H9 (cell line): ENCODE measurements around the gene SPRYD4. TPM values are rescaled to one million over a fixed set of nuclear protein-coding genes. Genes with fewer than 3 reads are reported as not detected.

Experiments used
- DNase-seq: peaks from one replicate; pipeline ENCODE4 v3.0.0-alpha.2; 2017
- H2AFZ ChIP-seq: one replicate; pipeline ENCODE4 v1.6.1; 2013; ENCODE audit warnings: mild to moderate bottlenecking, low read length, control low read depth, moderate library complexity
- H2AK5ac ChIP-seq: 2 replicates; pipeline ENCODE4 v1.6.1; 2013; ENCODE audit warnings: low read length, control low read depth, mixed read lengths; ENCODE audit not compliant: insufficient read length
- H2BK120ac ChIP-seq: one replicate; pipeline ENCODE4 v1.6.1; 2013; ENCODE audit warnings: low read depth, mild to moderate bottlenecking, low read length, control low read depth, inconsistent platforms; ENCODE audit not compliant: poor library complexity, severe bottlenecking
- H2BK12ac ChIP-seq: 2 replicates; pipeline ENCODE4 v1.6.1; 2013; ENCODE audit warnings: low read length, control low read depth, mixed read lengths, low read depth; ENCODE audit not compliant: insufficient read length
- H2BK15ac ChIP-seq: 2 replicates; pipeline ENCODE4 v1.6.1; 2013; ENCODE audit warnings: low read depth, low read length, control low read depth
- H2BK20ac ChIP-seq: one replicate; pipeline ENCODE4 v1.6.1; 2013; ENCODE audit warnings: low read depth, mild to moderate bottlenecking, low read length, control low read depth, inconsistent platforms; ENCODE audit not compliant: poor library complexity, severe bottlenecking
- H2BK5ac ChIP-seq: 2 replicates; pipeline ENCODE4 v1.6.1; 2013; ENCODE audit warnings: low read length, control low read depth, mixed read lengths; ENCODE audit not compliant: insufficient read length
- H3K14ac ChIP-seq: 2 replicates; pipeline ENCODE4 v1.6.1; 2013; ENCODE audit warnings: low read length, control low read depth; ENCODE audit not compliant: insufficient read depth
- H3K18ac ChIP-seq: 2 replicates; pipeline ENCODE4 v1.6.1; 2013; ENCODE audit warnings: low read depth, mild to moderate bottlenecking, mixed read lengths, low read length, control low read depth; ENCODE audit not compliant: insufficient read length
- H3K23ac ChIP-seq: 2 replicates; pipeline ENCODE4 v1.6.1; 2013; ENCODE audit warnings: low read length, control low read depth, mixed read lengths, low read depth; ENCODE audit not compliant: insufficient read length
- H3K23me2 ChIP-seq: 2 replicates; pipeline ENCODE4 v1.6.1; 2013; ENCODE audit warnings: low read depth, mild to moderate bottlenecking, mixed read lengths, low read length, control low read depth; ENCODE audit not compliant: insufficient read length, poor library complexity, severe bottlenecking
- H3K27ac ChIP-seq: 2 replicates; pipeline ENCODE4 v1.5.1; 2013; ENCODE audit warnings: low read length, control low read depth, mixed read lengths, low read depth; ENCODE audit not compliant: insufficient read length
- H3K27me3 ChIP-seq: 2 replicates; pipeline ENCODE4 v1.6.1; 2013; ENCODE audit warnings: low read length, control low read depth, inconsistent platforms; ENCODE audit not compliant: insufficient read depth
- H3K4ac ChIP-seq: 2 replicates; pipeline ENCODE4 v1.6.1; 2013; ENCODE audit warnings: low read depth, mild to moderate bottlenecking, control low read depth, inconsistent platforms, low read length, moderate library complexity
- H3K4me1 ChIP-seq: 2 replicates; pipeline ENCODE4 v1.6.1; 2013; ENCODE audit warnings: low read length, control low read depth, inconsistent platforms; ENCODE audit not compliant: insufficient read depth
- H3K4me2 ChIP-seq: 2 replicates; pipeline ENCODE4 v1.6.1; 2013; ENCODE audit warnings: low read length, control low read depth, mixed read lengths; ENCODE audit not compliant: insufficient read length, insufficient read depth
- H3K56ac ChIP-seq: 2 replicates; pipeline ENCODE4 v1.6.1; 2013; ENCODE audit warnings: low read depth, mild to moderate bottlenecking, mixed read lengths, low read length, control low read depth; ENCODE audit not compliant: insufficient read length
- H3K79me1 ChIP-seq: 2 replicates; pipeline ENCODE4 v1.6.1; 2013; ENCODE audit warnings: low read depth, mild to moderate bottlenecking, moderate library complexity, low read length, control low read depth, inconsistent platforms; ENCODE audit not compliant: insufficient read depth, poor library complexity, severe bottlenecking
- H3K79me2 ChIP-seq: 2 replicates; pipeline ENCODE4 v1.6.1; 2013; ENCODE audit warnings: low read length, control low read depth, inconsistent platforms; ENCODE audit not compliant: insufficient read depth
- H3K9ac ChIP-seq: 2 replicates; pipeline ENCODE4 v1.6.1; 2013; ENCODE audit warnings: low read length, control low read depth, mixed read lengths; ENCODE audit not compliant: insufficient read length; ENCODE audit errors: extremely low read depth
- H3K9me3 ChIP-seq: one replicate; pipeline ENCODE4 v1.6.1; 2013; ENCODE audit warnings: low read depth, low read length, inconsistent platforms; ENCODE audit not compliant: control insufficient read depth
- H3T11ph ChIP-seq: one replicate; pipeline ENCODE4 v1.6.1; 2013; ENCODE audit warnings: mild to moderate bottlenecking, low read length, control low read depth, inconsistent platforms
- H4K20me1 ChIP-seq: one replicate; pipeline ENCODE4 v1.6.1; 2013; ENCODE audit not compliant: control insufficient read depth, insufficient read length, insufficient read depth
- H4K5ac ChIP-seq: 2 replicates; pipeline ENCODE4 v1.6.1; 2013; ENCODE audit warnings: low read depth, mild to moderate bottlenecking, mixed read lengths, low read length, control low read depth; ENCODE audit not compliant: insufficient read length
- H4K8ac ChIP-seq: replicated peaks from 2 replicates; pipeline ENCODE4 v1.6.1; 2013; ENCODE audit warnings: low read length, control low read depth, mixed read lengths, low read depth; ENCODE audit not compliant: insufficient read length
- H4K91ac ChIP-seq: 2 replicates; pipeline ENCODE4 v1.6.1; 2013; ENCODE audit warnings: low read depth, mild to moderate bottlenecking, moderate library complexity, mixed read lengths, low read length, control low read depth; ENCODE audit not compliant: insufficient read length
- H3K27ac Mint-ChIP-seq, 3 experiments: 2 replicates in 2 of 3; 3 replicates in 1 of 3; pipeline ENCODE4 v1.8.0; 2020 to 2021; ENCODE audit warnings: mixed read lengths in 3 of 3, mild to moderate bottlenecking in 1 of 3, moderate library complexity in 1 of 3
- H3K27me3 Mint-ChIP-seq: 2 replicates; pipeline ENCODE4 v1.8.0; 2021; ENCODE audit warnings: low read depth, mild to moderate bottlenecking, moderate library complexity, mixed read lengths
- H3K36me3 Mint-ChIP-seq, 3 experiments: 2 replicates in 2 of 3; 3 replicates in 1 of 3; pipeline ENCODE4 v1.8.0; 2020 to 2021; ENCODE audit warnings: low read depth in 3 of 3, mixed read lengths in 3 of 3; ENCODE audit not compliant: insufficient read depth in 1 of 3
- H3K4me1 Mint-ChIP-seq, 2 experiments: 2 replicates each; pipeline ENCODE4 v1.8.0; 2020; ENCODE audit warnings: mixed read lengths in 2 of 2
- H3K4me3 Mint-ChIP-seq, 2 experiments: 2 replicates in 1 of 2; 3 replicates in 1 of 2; pipeline ENCODE4 v1.8.0; 2020 to 2021; ENCODE audit warnings: mild to moderate bottlenecking in 2 of 2, mixed read lengths in 2 of 2, moderate library complexity in 1 of 2
- H3K9me3 Mint-ChIP-seq, 2 experiments: 2 replicates in 1 of 2; 3 replicates in 1 of 2; pipeline ENCODE4 v1.8.0; 2020; ENCODE audit warnings: mild to moderate bottlenecking in 2 of 2, mixed read lengths in 2 of 2, moderate library complexity in 1 of 2
- CTCF ChIP-seq: fragments of 200-600 bp; sonication (generic); conservative IDR thresholded peaks from 3 replicates; pipeline ENCODE4 v1.8.0; 2021; ENCODE audit warnings: antibody characterized with exemption, mild to moderate bottlenecking
- WGBS: extraction: QIAGEN DNeasy Blood & Tissue Kit; methylation state at CpG from one replicate; pipeline ENCODE4 v1.1.7; 2013; ENCODE audit warnings: missing lambda C conversion rate, low lambda C conversion rate, mixed read lengths; ENCODE audit not compliant: insufficient read length; ENCODE audit errors: extremely low coverage; 5-methylcytosine and 5-hydroxymethylcytosine counted together
- total RNA-seq: library from RNA; stranded (reverse); gene quantifications from 2 replicates; pipeline ENCODE4 v1.2.1, GENCODE V29; 2021

The SPRYD4 gene
- total RNA-seq, 1 experiment from 2014 or later, result 4.9 TPM

DNA sequence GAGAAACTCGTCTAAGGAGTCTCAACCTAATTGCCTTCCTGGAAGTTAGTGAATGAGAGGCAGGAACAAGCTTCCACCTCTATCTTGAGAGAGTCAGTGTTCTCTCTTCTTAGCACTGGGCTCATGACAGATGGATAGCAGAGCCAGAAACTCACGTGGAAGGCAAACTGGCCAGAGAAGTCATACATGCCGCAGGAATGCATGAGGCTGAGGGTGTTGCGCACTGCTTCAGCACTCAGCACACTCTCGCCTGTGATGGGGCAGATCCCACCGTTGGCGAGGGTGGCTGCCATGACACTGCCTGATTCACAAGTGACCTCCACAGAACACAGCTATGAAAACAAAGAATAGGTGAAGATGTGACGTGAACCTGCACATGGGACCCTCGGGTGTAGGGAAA, 6.0 kb downstream of the SPRYD4 start:
- Histone ChIP-seq H2BK15ac (no peak overlapping the region), H3T11ph (no peak overlapping the region), H3K27ac (no peak overlapping the region), H3K4ac (no peak overlapping the region), H3K14ac (no peak overlapping the region), H2BK20ac (no peak overlapping the region), H3K56ac (no peak overlapping the region), H3K4me1 (no peaks in the 10 kb centered on the region), H2AK5ac (no peak overlapping the region), H3K23me2 (no peaks in the 10 kb centered on the region), H3K79me1 (no peaks in the 10 kb centered on the region), H2AFZ (no peak overlapping the region), H2BK120ac (no peak overlapping the region), H3K4me2 (no peak overlapping the region), H3K23ac (no peak overlapping the region), H3K18ac (no peak overlapping the region), H3K9ac (no peak overlapping the region), H2BK12ac (no peak overlapping the region), H4K8ac (no peak overlapping the region), H4K20me1 (no peaks in the 10 kb centered on the region), H4K5ac (no peak overlapping the region), H3K9me3 (no peaks in the 10 kb centered on the region), H2BK5ac (no peak overlapping the region), H4K91ac (no peak overlapping the region), H3K27me3 (no peaks in the 10 kb centered on the region), H3K79me2 (peaks cover 3% of the 10 kb centered on the region; the same call in 1 of the 2 replicates)
- no CpG with 5 or more reads among the region's 9 CpGs for WGBS
- Mint-ChIP-seq H3K4me1 (peaks cover 6 to 7% of the 10 kb centered on the region in 2 experiments), H3K9me3 (no peaks in the 10 kb centered on the region), H3K4me3 (no peak overlapping the region), H3K27ac (no peak overlapping the region; a peak in 2 of 7 replicates), H3K27me3 (no peaks in the 10 kb centered on the region), H3K36me3 (peaks cover 10 to 50% (median 27%) of the 10 kb centered on the region in 3 experiments; a peak in 6 of 7 replicates)
- no peak for TF ChIP-seq CTCF
- DNase-seq, result no peak
